GM18526 (cell line): ENCODE measurements around the gene PRDM11.

Experiments
- POLR2A ChIP-seq: IDR thresholded peaks from 3 replicates; pipeline ENCODE4 v1.6.1; 2011; ENCODE audit not compliant: insufficient read length; ENCODE audit errors: extremely low read depth

The PRDM11 gene

DNA sequence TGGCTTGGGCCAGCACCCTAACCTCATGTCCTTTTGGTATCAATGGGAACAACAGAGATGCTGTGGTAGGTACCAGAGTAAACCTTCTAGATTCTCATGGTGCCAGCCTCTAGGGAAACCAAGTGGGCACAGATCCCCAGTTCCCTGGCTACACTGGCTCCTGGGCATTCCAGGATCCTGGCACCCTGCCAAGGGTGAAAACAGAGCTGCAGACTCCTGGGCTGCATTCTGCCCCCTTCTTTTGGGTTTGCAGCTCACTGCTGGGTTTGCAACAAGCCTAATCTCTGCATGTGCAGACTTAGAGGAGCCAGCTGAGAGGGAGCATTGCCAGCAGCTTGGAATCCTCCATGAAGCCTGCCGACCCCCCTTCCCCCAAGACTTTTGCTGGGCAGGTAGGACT, 30.6 kb downstream of the PRDM11 start:
- no peak for TF ChIP-seq POLR2A

DNA sequence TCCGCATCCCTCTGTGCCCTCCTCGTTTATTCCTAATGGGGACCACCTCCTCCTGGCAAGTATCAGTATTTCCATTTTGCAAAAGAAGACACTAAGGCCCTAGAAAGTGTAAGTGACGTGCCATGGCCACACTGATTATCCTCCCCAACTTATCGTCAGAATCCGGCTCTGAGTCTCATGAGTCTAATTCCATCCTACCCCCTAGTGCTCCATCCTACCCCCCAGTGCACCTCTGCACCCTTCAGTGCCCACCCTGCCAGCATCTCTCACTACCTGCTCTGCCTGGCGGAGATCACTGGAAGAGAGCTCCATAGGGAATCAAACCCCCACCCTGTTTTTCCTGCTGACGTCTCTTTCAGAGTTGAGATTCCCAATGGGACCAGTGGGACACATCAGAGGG, 31.8 kb downstream of the PRDM11 start:
- TF ChIP-seq POLR2A, result no peak

GRCh38 chr11:45178890-45179671, 32.6 kb downstream of the PRDM11 start:
- TF ChIP-seq POLR2A, result no peak

DNA sequence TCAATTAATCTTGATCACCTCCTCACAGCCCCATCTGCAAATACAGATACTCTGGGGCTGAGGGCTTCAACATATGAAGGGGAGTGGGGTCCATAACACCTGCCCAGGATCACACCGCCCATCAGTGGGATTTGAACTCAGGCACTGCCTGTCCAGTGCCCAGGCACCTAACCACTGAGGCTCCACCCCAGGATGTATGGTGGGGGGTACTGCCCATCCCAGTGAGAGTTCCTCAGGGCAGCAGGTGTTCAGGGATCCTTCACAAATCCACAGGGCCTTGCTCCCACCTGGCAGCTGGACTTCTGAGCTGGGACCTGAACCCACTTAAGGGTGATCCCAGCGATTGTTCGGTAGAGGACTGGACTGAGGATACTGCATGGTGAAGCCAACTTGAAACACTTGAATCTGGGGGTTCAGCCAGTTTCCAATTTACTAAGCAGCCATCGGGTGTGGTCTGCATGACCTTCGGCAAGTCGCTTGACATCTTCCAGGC, 33.3 kb downstream of the PRDM11 start:
- no peak for TF ChIP-seq POLR2A

DNA sequence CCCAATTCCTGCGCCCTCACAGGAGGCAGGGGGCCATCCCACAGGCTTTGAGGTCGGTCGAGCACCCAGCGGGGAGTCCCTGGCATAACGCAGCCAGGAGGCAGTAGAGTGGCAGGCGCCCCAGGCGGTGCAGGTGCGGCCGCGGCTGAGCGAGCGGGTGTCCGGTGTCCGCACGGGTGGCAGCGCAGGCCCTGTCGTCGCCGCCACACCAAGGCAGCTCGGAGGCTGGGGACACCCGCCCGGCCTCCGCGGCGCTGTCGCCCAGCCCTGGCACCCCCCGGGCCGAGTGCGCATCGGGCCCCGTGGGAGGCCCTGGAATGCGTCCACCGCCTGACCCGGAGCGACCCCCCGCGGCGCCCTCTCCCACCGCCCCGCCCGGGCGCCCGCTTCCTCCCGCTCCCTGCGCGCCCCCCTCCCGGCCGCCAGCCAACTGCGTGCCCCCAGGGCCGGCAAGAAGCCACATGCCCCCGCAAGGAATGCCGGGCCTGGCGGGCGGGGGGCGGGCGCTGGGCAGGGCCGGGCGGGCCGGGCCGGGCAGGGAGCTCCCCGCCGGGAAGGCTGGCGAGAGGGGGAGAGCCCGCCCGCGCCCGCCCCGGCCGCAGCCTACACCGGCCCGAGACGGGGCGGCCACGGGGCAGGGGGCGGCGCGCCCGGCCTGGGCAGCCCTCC, 33.9 kb downstream of the PRDM11 start:
- TF ChIP-seq POLR2A, result no peak

- no peak for TF ChIP-seq POLR2A
Observed at GRCh38 chr11:45180848-45181192, 34.4 kb downstream of the PRDM11 start.

GRCh38 chr11:45181193-45181888, 34.9 kb downstream of the PRDM11 start:
- TF ChIP-seq POLR2A, result no peak

- TF ChIP-seq POLR2A, result no peak
Observed at GRCh38 chr11:45181889-45182550, 35.6 kb downstream of the PRDM11 start.

DNA sequence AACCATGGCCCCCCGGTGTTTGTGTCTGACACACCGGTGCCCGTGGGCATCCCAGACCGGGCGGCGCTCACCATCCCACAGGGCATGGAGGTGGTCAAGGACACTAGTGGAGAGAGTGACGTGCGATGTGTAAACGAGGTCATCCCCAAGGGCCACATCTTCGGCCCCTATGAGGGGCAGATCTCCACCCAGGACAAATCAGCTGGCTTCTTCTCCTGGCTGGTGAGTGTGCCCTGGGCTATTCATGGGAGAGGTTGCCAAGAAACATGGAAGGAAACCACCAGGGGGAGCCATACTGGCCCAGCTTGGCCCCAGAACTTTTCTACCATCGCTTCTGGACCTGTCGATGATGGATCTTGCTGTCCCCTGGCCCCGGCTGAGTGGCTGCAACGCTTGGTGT, 36.5 kb downstream of the PRDM11 start:
- no peak for TF ChIP-seq POLR2A

GRCh38 chr11:45184640-45185039, 38.2 kb downstream of the PRDM11 start:
- TF ChIP-seq POLR2A, result no peak

GRCh38 chr11:45185228-45185729, 38.8 kb downstream of the PRDM11 start:
- no peak for TF ChIP-seq POLR2A

DNA sequence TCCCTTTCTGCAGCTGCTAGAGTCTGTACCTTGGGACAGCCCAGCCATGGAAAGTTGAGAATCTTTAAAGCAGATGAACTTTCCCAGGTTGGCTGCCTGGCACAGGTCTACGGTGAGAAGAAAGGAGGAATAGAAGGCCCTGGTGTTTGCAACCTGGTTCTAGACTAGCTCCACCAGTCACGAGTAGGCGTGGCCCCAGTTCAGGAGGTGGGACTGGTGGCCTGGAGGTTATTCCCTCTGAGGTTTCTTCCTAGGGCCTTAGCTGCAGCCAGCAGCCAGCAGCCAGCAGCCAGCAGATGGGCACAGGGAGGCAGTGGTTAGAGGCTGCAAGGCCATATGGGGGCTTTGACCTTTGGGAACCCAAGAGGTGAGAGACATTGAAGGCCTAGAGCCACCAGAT, 40.9 kb downstream of the PRDM11 start:
- no peak for TF ChIP-seq POLR2A

GRCh38 chr11:45188127-45188526, 41.7 kb downstream of the PRDM11 start:
- no peak for TF ChIP-seq POLR2A

DNA sequence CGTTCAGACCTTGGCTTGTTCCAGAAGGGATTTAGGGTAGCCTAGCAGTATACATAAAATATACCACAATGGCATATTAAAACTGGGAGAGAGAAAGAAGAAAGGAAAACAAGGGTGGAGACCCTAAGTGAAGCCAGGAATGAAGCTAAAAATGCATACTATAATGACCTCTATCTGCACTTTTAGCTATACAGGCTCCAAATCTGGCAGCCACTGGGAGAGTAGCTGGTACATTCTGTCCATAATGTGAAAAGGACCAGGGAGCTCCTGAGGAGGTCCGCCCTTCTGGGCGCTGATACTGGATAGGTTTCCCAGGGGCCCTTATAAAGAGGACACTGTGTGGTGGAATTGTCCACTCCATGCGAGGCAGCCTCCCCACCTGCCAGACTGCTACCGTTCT, 42.8 kb downstream of the PRDM11 start:
- TF ChIP-seq POLR2A, result no peak

DNA sequence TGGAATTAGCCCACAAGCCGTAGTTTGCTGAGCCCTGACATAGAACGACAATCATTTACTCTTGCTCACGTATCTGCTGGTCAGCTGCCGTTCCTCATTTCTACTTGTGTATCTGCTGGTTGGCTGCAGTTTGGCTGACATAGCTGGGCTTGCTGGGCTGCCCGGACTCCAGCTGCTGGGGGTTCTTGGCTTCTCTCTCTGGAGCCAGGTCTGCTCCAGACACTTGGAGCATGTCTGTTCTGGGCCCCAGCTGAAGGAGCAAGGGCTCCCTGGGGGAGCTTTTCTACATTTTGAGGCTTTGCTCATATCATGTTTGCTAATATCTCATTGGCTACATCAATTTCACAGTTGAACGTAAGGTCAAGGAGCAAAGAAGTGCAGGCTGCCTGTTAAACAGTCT, 47.3 kb downstream of the PRDM11 start:
- TF ChIP-seq POLR2A, result no peak
